Thymus (tissue), 11 donors: ENCODE measurements around the gene PARD3. TPM values are rescaled to one million over a fixed set of nuclear protein-coding genes. Genes with fewer than 3 reads are reported as not detected.
"Not testable (repeated sequence)": the region's sequence is repeated elsewhere in the genome, so short reads cannot be mapped to it uniquely, and the experiment has no call there.

Experiments
- DNase-seq, 9 donors: peaks; one replicate each; pipeline ENCODE4 v3.0.0-alpha.2; 2013; ENCODE audit warnings: low spot score in 9 of 9, low read depth in 6 of 9, missing footprints in 1 of 9
- H3K27ac ChIP-seq, 2 donors: one replicate each; pipeline ENCODE4 v1.5.1; 2013; ENCODE audit warnings: control low read depth in 1 of 2, low read depth in 1 of 2, low read length in 1 of 2, mild to moderate bottlenecking in 1 of 2, moderate library complexity in 1 of 2
- H3K27me3 ChIP-seq, 2 donors: one replicate each; pipeline ENCODE4 v1.5.1; 2013; ENCODE audit warnings: low read length in 1 of 2; ENCODE audit not compliant: control insufficient read depth in 2 of 2, insufficient read depth in 1 of 2
- H3K36me3 ChIP-seq, 2 donors: one replicate each; pipeline ENCODE4 v1.5.1; 2013; ENCODE audit warnings: low read length in 1 of 2, mild to moderate bottlenecking in 1 of 2, moderate library complexity in 1 of 2; ENCODE audit not compliant: control insufficient read depth in 2 of 2, insufficient read depth in 2 of 2
- H3K4me1 ChIP-seq, 2 donors: one replicate each; pipeline ENCODE4 v1.5.1; 2013; ENCODE audit warnings: low read length in 2 of 2; ENCODE audit not compliant: control insufficient read depth in 2 of 2, insufficient read depth in 2 of 2
- H3K4me3 ChIP-seq, 2 donors: one replicate each; pipeline ENCODE4 v1.5.1; 2013; ENCODE audit warnings: low read length in 2 of 2, control low read depth in 1 of 2, mild to moderate bottlenecking in 1 of 2
- H3K9me3 ChIP-seq, 2 donors: one replicate each; pipeline ENCODE4 v1.5.1; 2013; ENCODE audit warnings: low read length in 1 of 2, mild to moderate bottlenecking in 1 of 2; ENCODE audit not compliant: control insufficient read depth in 2 of 2, insufficient read depth in 1 of 2
- WGBS: extraction: QIAGEN DNeasy Blood & Tissue Kit; methylation state at CpG from one replicate; pipeline ENCODE4 v1.1.7; 2013; 5-methylcytosine and 5-hydroxymethylcytosine counted together
- polyA plus RNA-seq: library from polyadenylated mRNA; stranded (reverse); fragments of 200-250 nt; gene quantifications from one replicate; pipeline ENCODE4 v1.2.3, GENCODE V29; 2013
- total RNA-seq: library from RNA; stranded (reverse); fragments of 120-200 nt; gene quantifications from one replicate; pipeline ENCODE4 v1.2.4, GENCODE V29; 2013
- donor health status: healthy.

Gene PARD3
- total and polyA plus RNA-seq, 2 donors, result 13.3 to 23.5 TPM

- H3K4me1 ChIP-seq, result peaks cover 6 to 29% of the 10 kb centered on the region in 2 donors
- no peak overlapping the region for H3K4me3 ChIP-seq
- no peaks in the 10 kb centered on the region for H3K36me3 ChIP-seq
- no peaks in the 10 kb centered on the region for H3K9me3 ChIP-seq
- peak overlapping the region in 1 of 2 donors; percentile 55 for H3K27ac ChIP-seq
- peak in 1 of 9 donors; percentile 64 for DNase-seq
- 77% methylated on average over 4 of the region's 4 CpGs for WGBS
- H3K27me3 ChIP-seq, result no peaks in the 10 kb centered on the region
These were observed 66.3 kb downstream of the PARD3 start for GRCh38 chr10:34748767-34749166.

- DNase-seq, result peak in 1 of 9 donors; percentile 53
- Histone ChIP-seq H3K4me1 (peaks cover 6 to 33% of the 10 kb centered on the region in 2 donors), H3K27ac (peak overlapping the region in 1 of 2 donors; percentile 55), H3K9me3 (peaks cover 0 to 2% of the 10 kb centered on the region in 2 donors), H3K27me3 (no peaks in the 10 kb centered on the region), H3K36me3 (no peaks in the 10 kb centered on the region), H3K4me3 (no peak overlapping the region)
- 94% methylated on average over 6 of the region's 6 CpGs for WGBS
These were observed 66.7 kb downstream of the PARD3 start for GRCh38 chr10:34748357-34748756.

DNA sequence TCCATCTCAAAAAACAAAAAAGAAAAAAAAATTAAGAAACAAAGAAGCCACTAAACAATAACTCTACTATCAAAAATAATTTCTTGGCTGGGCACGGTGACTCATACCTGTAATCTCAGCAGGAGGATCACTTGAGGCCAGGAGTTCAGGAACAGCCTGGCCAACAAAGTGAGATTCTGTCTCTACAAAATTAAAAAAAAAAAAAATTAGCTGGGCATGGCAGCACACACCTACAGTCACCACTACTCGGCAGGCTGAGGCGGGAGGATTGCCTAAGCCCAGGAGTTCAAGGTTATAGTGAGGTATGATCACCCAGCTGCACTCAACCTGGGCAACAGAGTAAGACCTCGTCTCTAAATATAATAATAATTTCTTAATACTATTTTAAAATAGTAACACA is 69.0 kb downstream of the PARD3 start:
- Histone ChIP-seq H3K9me3 (peaks cover 0 to 2% of the 10 kb centered on the region in 2 donors), H3K27ac (no peak overlapping the region), H3K4me3 (no peak overlapping the region), H3K27me3 (no peaks in the 10 kb centered on the region), H3K4me1 (peaks cover 6 to 38% of the 10 kb centered on the region in 2 donors), H3K36me3 (no peaks in the 10 kb centered on the region)
- DNase-seq, result no peak
- WGBS, result 98% methylated on average over 4 of the region's 4 CpGs

DNA sequence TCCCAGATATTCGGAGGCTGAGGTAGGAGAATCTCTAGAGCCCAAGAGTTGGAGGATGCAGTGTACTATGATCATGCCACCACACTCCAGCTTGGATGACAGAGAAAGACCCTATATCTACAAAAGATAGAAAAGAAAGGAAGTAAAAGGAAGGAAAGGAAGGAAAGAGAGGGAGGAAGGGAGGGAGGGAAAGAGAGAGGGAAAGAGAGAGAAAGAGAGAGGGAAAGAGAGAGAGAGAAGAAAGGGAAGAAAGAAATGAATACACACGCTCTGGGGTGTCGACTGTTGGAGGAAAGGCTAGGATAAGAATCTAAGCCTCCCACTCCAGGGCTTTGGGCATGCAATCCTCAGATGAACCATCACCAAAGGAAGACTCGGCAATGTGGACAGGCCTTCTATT is 69.9 kb downstream of the PARD3 start:
- H3K27ac ChIP-seq, result no peak overlapping the region
- H3K4me1 ChIP-seq, result peaks cover 9 to 42% of the 10 kb centered on the region in 2 donors
- H3K36me3 ChIP-seq, result no peaks in the 10 kb centered on the region
- H3K4me3 ChIP-seq, result no peak overlapping the region
- DNase-seq, result no peak
- WGBS, result 99% methylated on average over 4 of the region's 4 CpGs
- H3K9me3 ChIP-seq, result peaks cover 0 to 2% of the 10 kb centered on the region in 2 donors
- H3K27me3 ChIP-seq, result no peaks in the 10 kb centered on the region

DNA sequence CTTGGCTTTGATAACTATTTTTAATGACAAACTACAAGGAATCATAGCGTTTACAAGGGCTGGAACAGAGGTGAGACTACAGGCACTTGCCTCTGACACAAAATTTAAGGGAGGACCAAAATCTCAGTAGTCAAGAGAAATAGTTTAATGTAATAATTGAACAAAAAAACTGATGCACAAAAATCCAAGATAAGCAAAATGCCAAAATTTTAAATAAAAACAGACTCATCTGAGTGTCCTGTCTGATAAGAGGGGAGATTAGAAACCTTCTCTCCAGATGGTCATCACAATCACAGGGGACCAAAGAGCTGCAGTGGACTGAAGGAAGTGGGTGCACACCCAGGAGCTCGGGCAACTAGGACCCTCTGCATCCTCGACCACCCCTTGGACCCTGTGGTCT is 70.5 kb downstream of the PARD3 start:
- DNase-seq, result no peak
- Histone ChIP-seq H3K27me3 (no peaks in the 10 kb centered on the region), H3K4me3 (no peak overlapping the region), H3K4me1 (peaks cover 15 to 49% of the 10 kb centered on the region in 2 donors), H3K9me3 (peaks cover 0 to 2% of the 10 kb centered on the region in 2 donors), H3K36me3 (no peaks in the 10 kb centered on the region), H3K27ac (no peak overlapping the region)
- WGBS, result 96% methylated on average over 3 of the region's 3 CpGs

- Histone ChIP-seq H3K27me3 (no peaks in the 10 kb centered on the region), H3K4me1 (peaks cover 18 to 52% of the 10 kb centered on the region in 2 donors), H3K4me3 (no peak overlapping the region), H3K9me3 (peaks cover 0 to 2% of the 10 kb centered on the region in 2 donors), H3K36me3 (no peaks in the 10 kb centered on the region), H3K27ac (peak overlapping the region in 1 of 2 donors; percentile 47)
- no peak for DNase-seq
- 94% methylated on average over 7 of the region's 7 CpGs for WGBS
These were observed 71.3 kb downstream of the PARD3 start for GRCh38 chr10:34743814-34744213.

GRCh38 chr10:34742456-34742855 is 72.6 kb downstream of the PARD3 start:
- H3K4me3 ChIP-seq, result no peak overlapping the region
- H3K36me3 ChIP-seq, result no peaks in the 10 kb centered on the region
- H3K4me1 ChIP-seq, result peaks cover 17 to 50% of the 10 kb centered on the region in 2 donors
- 89% methylated on average over 6 of the region's 6 CpGs for WGBS
- H3K27me3 ChIP-seq, result no peaks in the 10 kb centered on the region
- peaks cover 0 to 2% of the 10 kb centered on the region in 2 donors for H3K9me3 ChIP-seq
- H3K27ac ChIP-seq, result no peak overlapping the region
- DNase-seq, result no peak

DNA sequence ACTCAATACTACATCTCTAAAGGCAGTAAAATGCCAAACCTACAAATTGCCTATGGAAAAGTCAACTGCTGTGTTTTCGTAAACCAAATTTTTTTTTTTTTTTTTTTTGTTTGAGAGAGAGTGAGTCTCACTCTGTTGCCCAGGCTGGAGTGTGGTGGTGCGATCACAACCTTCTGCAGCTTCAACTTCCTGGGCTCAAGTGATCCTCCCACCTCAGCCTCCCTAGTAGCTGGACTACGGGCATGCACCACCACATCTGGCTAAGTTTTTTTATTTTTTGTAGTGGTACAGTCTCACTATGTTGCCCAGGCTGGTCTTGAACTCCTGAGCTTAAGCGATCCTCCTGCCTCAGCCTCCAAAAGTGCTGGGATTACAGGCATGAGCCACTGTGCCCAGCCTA is 74.0 kb downstream of the PARD3 start:
- H3K27ac ChIP-seq, H3K27me3 ChIP-seq, H3K9me3 ChIP-seq, H3K4me3 ChIP-seq, H3K36me3 ChIP-seq, DNase-seq: not testable (repeated sequence)
- 99% methylated on average over 4 of the region's 4 CpGs for WGBS
- peaks cover 18 to 49% of the 10 kb centered on the region in 2 donors for H3K4me1 ChIP-seq

GRCh38 chr10:34740321-34740720 is 74.8 kb downstream of the PARD3 start:
- no peaks in the 10 kb centered on the region for H3K36me3 ChIP-seq
- peaks cover 0 to 2% of the 10 kb centered on the region in 2 donors for H3K9me3 ChIP-seq
- WGBS, result 58% methylated on average over 5 of the region's 5 CpGs
- no peak overlapping the region for H3K4me3 ChIP-seq
- H3K27me3 ChIP-seq, result no peaks in the 10 kb centered on the region
- DNase-seq, result peak in 2 of 9 donors; percentile 26 to 59
- H3K4me1 ChIP-seq, result peaks cover 18 to 49% of the 10 kb centered on the region in 2 donors
- peak overlapping the region in 1 of 2 donors; percentile 39 for H3K27ac ChIP-seq
